GM12801 (cell line): ENCODE measurements around the gene COIL.

Experiments
- TF ChIP-seq, protein P1 (sequence below): IDR thresholded peaks from one replicate; pipeline ENCODE4 v1.5.1; 2011; ENCODE audit warnings: control low read depth; ENCODE audit not compliant: insufficient read length; ENCODE audit errors: extremely low read depth

Gene COIL

DNA sequence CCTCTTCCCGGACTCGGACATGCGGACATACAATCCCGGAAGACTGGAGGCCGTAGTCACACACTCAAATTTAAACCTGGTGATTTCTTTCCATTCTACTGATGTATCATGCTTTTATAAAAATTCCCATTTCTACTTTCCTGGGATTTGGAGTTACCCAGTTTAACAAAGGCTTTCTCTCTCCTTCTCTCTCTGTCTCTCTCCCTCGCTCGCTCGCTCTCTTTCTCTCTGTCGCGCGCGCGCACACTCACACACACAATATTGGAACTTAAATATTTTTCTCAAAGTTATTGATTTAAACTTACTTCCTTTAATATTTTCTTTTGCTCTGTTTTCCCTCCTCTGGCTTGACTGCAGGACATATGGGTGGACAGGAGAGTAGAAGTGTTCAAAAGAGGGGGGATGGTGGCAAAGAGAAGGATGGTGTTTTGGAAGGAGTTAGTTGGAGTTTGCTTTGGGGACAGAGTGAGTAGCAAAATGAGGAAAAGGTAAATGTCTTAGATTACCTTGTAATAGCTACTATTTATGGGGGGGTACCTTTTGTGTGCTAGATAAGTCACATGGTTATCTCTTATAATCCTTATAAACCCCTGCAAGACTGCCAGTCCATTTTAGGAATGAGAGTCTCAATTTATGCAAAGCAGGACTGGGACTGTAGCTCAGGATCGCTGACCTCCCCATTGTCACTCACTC lies 46.1 kb downstream of the COIL start:
- TF ChIP-seq, protein P1, sequence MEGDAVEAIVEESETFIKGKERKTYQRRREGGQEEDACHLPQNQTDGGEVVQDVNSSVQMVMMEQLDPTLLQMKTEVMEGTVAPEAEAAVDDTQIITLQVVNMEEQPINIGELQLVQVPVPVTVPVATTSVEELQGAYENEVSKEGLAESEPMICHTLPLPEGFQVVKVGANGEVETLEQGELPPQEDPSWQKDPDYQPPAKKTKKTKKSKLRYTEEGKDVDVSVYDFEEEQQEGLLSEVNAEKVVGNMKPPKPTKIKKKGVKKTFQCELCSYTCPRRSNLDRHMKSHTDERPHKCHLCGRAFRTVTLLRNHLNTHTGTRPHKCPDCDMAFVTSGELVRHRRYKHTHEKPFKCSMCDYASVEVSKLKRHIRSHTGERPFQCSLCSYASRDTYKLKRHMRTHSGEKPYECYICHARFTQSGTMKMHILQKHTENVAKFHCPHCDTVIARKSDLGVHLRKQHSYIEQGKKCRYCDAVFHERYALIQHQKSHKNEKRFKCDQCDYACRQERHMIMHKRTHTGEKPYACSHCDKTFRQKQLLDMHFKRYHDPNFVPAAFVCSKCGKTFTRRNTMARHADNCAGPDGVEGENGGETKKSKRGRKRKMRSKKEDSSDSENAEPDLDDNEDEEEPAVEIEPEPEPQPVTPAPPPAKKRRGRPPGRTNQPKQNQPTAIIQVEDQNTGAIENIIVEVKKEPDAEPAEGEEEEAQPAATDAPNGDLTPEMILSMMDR = no peak

DNA sequence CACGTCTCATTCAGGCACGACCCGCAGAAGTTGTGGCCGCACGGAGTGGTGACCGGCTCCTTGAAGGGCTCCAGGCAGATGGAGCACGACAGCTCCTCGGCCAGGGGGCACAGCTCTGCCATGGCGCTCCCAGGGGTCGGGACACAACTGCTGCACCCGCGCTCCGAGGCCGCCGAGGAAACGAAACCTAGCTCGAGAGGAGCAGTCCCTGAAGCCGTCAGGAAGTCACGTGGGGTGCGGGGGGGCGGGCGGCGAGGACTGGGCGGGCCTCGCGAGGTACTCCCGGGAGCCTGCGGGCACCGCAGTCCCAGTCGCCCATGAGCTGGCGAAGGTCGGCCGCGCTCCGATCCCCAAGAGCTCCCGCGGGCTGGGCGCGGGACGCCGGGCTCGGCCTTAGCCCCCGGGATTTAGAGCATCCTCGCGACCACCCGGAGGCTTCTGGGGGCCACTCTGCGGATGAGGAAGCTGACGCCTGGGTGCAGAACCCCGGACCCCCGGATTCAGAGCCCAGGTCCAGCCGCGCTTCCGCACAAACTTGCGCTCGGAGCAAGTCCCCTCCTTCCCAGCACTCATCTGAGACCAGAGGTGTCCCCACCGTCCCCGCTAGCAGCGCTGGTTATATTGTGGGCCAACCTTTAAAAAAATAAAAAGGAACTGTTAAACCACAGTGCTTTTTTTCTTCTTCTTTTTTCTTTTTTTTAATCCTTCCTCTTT lies 46.8 kb downstream of the COIL start, which contains the start of gene TRIM25:
Gene TRIM25, minus strand, starts transcription at position 183 of the 714 bp plus-strand sequence. Its CDS starts 61 bp downstream, at position 122.
- TF ChIP-seq, protein P1 = no peak

DNA sequence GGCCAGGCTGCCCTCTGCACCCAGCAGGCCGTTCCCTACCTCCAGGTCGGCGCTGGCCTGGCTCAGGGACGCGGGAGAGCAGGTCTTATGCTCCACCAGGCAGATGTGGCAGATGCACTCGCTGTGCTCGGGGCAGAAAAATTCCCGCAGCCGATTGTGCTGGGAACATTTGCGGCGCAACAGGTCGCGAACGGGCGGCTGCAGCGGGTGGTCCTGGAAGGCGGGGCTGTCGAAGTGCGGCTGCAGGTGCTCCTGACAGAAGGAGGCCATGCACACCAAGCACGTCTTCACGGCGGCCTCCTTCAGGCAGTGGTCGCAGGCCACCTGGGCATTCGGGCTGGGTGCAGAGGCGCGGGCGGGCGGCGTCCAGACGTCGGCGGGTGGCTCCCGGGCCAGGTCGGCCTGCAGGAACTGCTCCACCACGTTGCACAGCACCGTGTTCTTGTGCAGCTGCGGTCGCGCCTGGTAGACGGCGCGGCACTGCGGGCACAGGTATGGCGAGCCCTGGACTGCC lies 47.4 kb downstream of the COIL start:
- TF ChIP-seq, protein P1 = no peak

DNA sequence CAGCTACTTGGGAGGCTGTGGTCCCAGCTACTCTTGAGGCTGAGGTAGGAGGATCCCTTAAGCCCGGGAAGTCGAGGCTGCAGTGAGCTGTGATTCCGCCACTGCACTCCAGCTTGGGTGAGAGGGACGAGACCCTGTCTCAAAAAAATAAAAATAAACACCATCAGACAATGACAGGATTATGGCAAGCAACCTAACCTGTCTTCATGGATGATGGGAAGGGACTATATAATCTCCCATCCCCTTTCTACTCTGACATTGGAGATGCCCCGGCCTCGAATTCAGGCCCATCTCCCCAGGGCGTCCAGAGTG lies 47.9 kb downstream of the COIL start:
- TF ChIP-seq, protein P1 = no peak

DNA sequence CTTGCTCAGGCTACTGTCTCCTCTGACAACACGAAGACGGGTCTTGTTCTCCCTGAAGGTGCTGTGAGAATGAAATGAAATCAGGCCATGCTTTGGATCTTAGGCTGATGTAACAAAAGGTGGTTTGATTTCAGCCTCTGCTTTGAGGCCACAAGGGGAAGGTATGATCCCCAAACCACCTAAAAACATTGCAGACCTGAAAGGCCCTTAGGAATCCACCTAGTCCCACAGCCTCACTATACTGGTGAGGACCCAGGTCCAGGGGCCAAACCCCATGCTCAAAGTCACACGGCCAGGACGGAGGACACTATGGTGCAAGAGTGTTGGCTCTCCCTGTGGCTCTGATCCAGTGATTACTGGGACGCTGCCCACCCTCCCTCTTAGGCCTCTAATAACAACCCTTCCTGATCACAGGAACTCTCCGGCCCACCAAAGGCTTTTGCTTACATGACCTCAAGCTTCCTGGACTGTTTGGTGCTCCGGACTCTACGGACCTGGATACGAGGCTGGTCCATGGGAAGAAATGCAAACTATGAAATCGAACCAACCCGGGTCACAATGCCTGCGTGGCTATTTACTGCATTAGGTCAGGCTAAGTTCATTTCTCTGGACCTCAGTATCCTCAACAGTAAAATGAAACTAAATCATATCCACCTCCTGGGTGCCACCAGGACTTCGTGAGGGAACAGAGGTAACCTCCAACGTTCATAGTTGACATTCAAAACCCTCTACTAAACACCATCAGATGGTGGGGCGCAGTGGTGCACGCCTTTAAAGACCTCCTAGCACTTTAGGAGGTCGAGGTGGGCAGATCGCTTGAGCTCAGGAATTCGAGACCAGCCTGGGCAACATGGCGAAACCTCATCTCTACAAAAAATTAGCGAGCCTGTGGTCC lies 48.5 kb downstream of the COIL start:
- TF ChIP-seq, protein P1 = no peak

DNA sequence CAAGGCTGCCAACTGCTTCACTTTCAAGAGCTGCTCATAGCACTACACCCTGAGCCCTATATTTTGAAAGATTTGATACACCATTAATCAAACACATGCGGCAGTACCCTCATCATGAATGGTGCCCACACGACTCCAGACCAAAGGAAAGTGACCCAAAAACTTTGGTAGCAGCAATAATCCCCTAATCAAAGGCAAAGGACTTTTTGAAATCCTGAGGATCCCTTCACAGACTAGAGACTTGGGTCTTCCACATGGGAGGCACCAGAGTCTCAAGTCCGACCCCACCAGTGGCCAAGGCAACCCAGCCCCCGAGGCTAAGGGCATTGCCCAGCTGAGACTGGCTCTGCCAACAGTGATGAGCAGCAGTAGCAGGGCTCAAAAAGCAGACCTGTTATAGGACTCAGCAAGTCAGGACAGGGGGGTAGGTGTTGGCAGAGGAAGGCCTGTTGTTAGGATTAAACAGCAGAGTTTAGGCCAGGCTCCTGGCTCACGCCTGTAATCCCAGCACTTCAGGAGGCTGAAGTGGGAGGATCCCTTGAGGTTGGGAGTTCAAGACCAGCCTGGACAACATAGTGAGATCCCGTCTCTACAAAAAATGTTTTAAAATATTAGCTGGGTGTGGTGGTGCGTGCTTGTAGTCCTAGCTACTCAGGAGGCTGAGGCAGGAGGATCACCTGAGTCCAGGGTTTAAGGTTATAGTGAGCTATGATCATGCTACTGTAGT lies 50.2 kb downstream of the COIL start:
- TF ChIP-seq, protein P1 = no peak
